RWPE2 (cell line): ENCODE results near the gene IFI35.
"Not testable (repeated sequence)": the region's sequence is repeated elsewhere in the genome, so short reads cannot be mapped to it uniquely, and the experiment has no call there.

Source experiments
- ATAC-seq: fragments of 200-7000 bp; cut with Tn5 transposase; 3 replicates; pipeline ENCODE4 v1.9.1; 2021; ENCODE audit warnings: low read depth
- DNase-seq: peaks from one replicate; pipeline ENCODE4 v3.0.0-alpha.2; 2020; ENCODE audit warnings: low spot score
- H3K27ac ChIP-seq: fragments of 450-650 bp; 2 replicates; pipeline ENCODE4 v1.5.1; 2017; ENCODE audit warnings: mild to moderate bottlenecking; ENCODE audit not compliant: poor library complexity, severe bottlenecking
- H3K27me3 ChIP-seq: fragments of 250-450 bp; sonication (Bioruptor Pico); 2 replicates; pipeline ENCODE4 v1.5.1; 2021; ENCODE audit warnings: mild to moderate bottlenecking, moderate library complexity; ENCODE audit not compliant: insufficient read depth, poor library complexity, severe bottlenecking
- H3K36me3 ChIP-seq: fragments of 250-450 bp; sonication (Bioruptor Pico); 2 replicates; pipeline ENCODE4 v1.5.1; 2020; ENCODE audit warnings: low read depth, mild to moderate bottlenecking, moderate library complexity
- H3K4me1 ChIP-seq: fragments of 250-450 bp; sonication (Bioruptor Pico); 2 replicates; pipeline ENCODE4 v1.5.1; 2021; ENCODE audit warnings: mild to moderate bottlenecking, moderate library complexity; ENCODE audit not compliant: insufficient read depth, poor library complexity, severe bottlenecking
- H3K4me3 ChIP-seq: fragments of 250-450 bp; sonication (Bioruptor Pico); 2 replicates; pipeline ENCODE4 v1.5.1; 2021; ENCODE audit warnings: mild to moderate bottlenecking, moderate library complexity; ENCODE audit not compliant: severe bottlenecking
- H3K9me3 ChIP-seq: fragments of 250-450 bp; sonication (Bioruptor Pico); 2 replicates; pipeline ENCODE4 v1.5.1; 2021; ENCODE audit warnings: mild to moderate bottlenecking, moderate library complexity; ENCODE audit not compliant: severe bottlenecking
- TF ChIP-seq, protein P1 (sequence below): fragments of 450-650 bp; IDR thresholded peaks from one replicate; pipeline ENCODE4 v1.5.1; 2017; ENCODE audit warnings: mild to moderate bottlenecking, moderate library complexity; ENCODE audit not compliant: poor library complexity, severe bottlenecking

IFI35 gene

DNA sequence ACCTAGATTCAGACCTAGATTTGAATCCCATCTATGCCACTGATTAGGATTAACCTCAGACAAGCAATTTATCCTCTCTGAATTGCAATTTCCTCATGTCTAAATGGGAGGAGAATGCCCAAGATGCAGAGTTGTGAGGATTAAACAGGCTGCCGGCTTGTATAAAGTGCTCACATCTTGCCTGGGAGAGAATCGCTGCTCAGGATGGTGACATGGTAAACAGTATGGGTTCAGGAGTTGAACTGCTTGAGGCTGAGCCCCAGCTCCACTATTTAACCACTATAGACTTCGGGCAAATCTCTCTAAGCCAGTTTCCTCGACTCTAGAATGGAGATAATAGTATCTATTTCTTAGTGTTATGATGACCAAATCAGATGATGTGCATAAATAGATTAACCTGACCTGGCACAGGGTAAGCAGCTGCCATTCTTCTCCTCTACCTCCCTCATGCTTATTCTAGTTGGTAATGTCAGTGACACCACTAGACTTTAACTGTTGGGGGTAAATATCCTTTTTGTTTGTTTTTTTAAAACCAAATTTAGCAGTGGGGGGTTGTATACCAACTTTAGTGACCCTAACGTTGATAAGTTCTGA lies 9.1 kb upstream of the IFI35 start:
- Histone ChIP-seq H3K4me3 (peak overlapping the region; percentile 74), H3K4me1 (peaks cover 32% of the 10 kb centered on the region), H3K27ac (peak overlapping the region; percentile 85), H3K36me3 (peaks cover 50% of the 10 kb centered on the region), H3K27me3 (no peaks in the 10 kb centered on the region), H3K9me3 (no peaks in the 10 kb centered on the region)
- ATAC-seq (no peak), DNase-seq (no peak)
- TF ChIP-seq, protein P1, sequence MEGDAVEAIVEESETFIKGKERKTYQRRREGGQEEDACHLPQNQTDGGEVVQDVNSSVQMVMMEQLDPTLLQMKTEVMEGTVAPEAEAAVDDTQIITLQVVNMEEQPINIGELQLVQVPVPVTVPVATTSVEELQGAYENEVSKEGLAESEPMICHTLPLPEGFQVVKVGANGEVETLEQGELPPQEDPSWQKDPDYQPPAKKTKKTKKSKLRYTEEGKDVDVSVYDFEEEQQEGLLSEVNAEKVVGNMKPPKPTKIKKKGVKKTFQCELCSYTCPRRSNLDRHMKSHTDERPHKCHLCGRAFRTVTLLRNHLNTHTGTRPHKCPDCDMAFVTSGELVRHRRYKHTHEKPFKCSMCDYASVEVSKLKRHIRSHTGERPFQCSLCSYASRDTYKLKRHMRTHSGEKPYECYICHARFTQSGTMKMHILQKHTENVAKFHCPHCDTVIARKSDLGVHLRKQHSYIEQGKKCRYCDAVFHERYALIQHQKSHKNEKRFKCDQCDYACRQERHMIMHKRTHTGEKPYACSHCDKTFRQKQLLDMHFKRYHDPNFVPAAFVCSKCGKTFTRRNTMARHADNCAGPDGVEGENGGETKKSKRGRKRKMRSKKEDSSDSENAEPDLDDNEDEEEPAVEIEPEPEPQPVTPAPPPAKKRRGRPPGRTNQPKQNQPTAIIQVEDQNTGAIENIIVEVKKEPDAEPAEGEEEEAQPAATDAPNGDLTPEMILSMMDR: no peak

DNA sequence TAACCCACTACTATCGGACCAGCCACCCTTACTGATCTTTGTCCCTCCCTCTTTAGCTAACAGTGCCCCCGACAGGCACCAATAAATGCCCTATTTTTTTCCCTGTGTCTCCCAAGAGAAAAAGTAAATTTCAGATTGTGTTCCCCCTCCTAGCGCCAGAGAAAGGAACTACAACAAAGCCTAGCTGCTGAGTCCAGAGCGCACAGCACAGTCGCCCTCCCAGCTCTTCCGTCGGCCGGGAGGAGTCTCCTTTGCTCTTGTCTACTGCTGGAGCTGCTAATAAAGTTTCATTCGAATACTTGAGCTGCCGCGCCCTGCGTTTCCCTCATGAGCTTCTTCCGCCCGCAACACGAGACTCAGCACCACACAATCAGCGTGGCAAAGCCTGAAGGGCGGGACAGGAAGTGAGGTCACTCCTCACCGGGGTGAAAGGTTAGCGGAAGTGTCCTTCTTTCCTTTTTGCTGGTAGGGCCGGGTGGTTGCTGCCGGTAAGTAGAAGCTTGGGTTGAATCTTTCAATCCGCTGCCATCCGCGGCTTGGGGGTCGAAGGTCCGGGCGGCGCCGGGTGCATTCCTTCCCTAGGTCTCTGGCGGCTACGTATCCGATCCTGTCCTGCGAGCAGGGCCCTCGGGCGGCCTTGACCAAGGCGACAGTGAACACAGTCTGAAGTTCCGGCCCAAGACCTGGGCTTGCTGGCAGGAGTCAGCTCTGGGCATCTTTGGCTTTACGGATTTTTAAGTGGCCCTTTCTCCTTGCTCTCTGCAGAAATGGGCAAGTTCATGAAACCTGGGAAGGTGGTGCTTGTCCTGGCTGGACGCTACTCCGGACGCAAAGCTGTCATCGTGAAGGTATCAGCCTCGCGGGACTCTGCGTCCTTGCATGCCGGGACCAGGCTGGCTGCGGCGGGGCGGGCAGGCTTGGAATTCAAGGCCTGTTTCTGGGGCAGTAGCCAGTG lies 8.3 kb upstream of the IFI35 start, which contains the start of gene RPL27:
RPL27 (plus strand) TSS at position 436 of the 955 bp plus-strand sequence; CDS start at position 768, 332 bp downstream.
- no peaks in the 10 kb centered on the region for H3K27me3 ChIP-seq
- peak within 1 kb of the TSS; percentile 74 for H3K4me3 ChIP-seq
- peaks cover 32% of the 10 kb centered on the region for H3K4me1 ChIP-seq
- H3K27ac ChIP-seq: peak within 1 kb of the TSS; percentile 85
- peaks cover 50% of the 10 kb centered on the region for H3K36me3 ChIP-seq
- TF ChIP-seq, protein P1: peak; percentile 95
- H3K9me3 ChIP-seq: no peaks in the 10 kb centered on the region
- DNase-seq: peak; percentile 98
- peak; percentile 90 for ATAC-seq

DNA sequence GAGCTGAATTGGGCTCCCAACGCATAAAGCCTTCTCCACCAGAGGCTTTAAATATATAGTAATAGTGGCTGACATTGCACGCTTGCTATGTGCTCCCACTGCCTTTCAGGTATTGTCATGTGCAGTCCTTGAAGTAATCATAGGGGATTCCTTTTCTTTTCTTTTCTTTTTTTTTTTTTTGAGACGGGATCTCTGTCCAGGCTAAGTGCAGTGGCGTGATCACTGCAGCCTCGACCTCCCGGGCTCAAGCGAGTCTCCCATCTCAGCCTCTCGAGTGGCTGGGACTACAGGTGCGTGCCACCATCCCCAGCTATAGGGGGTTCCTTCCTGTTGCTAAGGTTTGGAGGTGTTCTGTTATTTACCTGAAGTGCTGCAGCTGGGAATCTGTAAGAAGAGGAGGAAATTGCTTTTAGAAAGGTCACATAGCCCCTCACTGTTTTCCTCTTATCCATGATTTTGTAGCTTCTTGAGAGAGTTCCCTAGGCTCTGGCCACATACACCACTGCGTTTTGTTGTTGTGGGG lies 7.5 kb upstream of the IFI35 start:
- TF ChIP-seq, protein P1: no peak
- peak overlapping the region; percentile 74 for H3K4me3 ChIP-seq
- no peaks in the 10 kb centered on the region for H3K9me3 ChIP-seq
- no peak for ATAC-seq
- peak overlapping the region; percentile 85 for H3K27ac ChIP-seq
- no peaks in the 10 kb centered on the region for H3K27me3 ChIP-seq
- H3K36me3 ChIP-seq: peaks cover 53% of the 10 kb centered on the region
- peaks cover 36% of the 10 kb centered on the region for H3K4me1 ChIP-seq
- no peak for DNase-seq

DNA sequence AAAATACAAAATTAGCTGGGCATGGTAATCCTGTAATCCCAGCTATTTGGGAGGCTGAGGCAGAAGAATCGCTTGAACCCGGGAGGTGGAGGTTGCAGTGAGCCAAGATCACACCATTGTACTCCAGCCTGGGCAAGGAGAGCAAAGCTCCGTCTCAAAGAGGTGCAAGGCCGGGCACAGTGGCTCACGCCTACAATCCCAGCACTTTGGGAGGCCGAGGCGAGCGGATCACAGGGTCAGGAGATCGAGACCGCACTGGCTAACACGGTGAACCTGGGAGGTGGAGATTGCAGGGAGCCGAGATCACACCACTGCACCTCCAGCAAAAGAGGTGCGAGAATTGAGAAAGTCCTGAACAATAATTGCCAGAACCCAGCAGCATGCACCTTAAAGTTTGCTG lies 5.7 kb upstream of the IFI35 start:
- H3K27me3 ChIP-seq, H3K4me3 ChIP-seq, DNase-seq, H3K9me3 ChIP-seq, ATAC-seq: not testable (repeated sequence)
- Histone ChIP-seq H3K36me3 (peaks cover 59% of the 10 kb centered on the region), H3K27ac (peak overlapping the region; percentile 85), H3K4me1 (peaks cover 36% of the 10 kb centered on the region)

- peak overlapping the region; percentile 85 for H3K27ac ChIP-seq
- ATAC-seq (peak; percentile 59), DNase-seq (no peak)
- TF ChIP-seq, protein P1: peak; percentile 38
- no peaks in the 10 kb centered on the region for H3K9me3 ChIP-seq
- no peaks in the 10 kb centered on the region for H3K27me3 ChIP-seq
- H3K36me3 ChIP-seq: peaks cover 57% of the 10 kb centered on the region
- H3K4me1 ChIP-seq: peaks cover 31% of the 10 kb centered on the region
- no peak overlapping the region for H3K4me3 ChIP-seq
Measured at GRCh38 chr17:43003542-43004172, 2.9 kb upstream of the IFI35 start.
